Measurements from ENCODE around the gene LIMCH1.

DNA sequence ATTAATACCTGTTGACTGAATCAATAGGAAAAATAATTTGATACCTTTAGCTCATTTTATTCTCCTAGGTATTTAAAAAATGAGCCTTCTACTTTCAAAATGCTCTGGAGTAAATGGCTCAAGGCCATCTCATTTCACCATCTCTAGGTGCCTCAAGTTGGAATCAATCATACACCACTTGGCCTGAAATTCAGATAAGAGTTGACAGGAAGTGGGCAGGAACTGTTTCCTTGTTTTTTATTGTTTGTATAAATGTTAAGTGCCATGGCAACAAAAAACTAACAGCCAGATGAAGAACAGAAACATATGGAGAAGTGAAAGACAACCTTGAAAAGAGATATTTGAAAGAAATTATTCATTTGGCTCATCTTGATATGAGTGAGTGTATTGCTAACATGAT lies 12.4 kb downstream of the LIMCH1 start:
- TF ChIP-seq, protein P1, sequence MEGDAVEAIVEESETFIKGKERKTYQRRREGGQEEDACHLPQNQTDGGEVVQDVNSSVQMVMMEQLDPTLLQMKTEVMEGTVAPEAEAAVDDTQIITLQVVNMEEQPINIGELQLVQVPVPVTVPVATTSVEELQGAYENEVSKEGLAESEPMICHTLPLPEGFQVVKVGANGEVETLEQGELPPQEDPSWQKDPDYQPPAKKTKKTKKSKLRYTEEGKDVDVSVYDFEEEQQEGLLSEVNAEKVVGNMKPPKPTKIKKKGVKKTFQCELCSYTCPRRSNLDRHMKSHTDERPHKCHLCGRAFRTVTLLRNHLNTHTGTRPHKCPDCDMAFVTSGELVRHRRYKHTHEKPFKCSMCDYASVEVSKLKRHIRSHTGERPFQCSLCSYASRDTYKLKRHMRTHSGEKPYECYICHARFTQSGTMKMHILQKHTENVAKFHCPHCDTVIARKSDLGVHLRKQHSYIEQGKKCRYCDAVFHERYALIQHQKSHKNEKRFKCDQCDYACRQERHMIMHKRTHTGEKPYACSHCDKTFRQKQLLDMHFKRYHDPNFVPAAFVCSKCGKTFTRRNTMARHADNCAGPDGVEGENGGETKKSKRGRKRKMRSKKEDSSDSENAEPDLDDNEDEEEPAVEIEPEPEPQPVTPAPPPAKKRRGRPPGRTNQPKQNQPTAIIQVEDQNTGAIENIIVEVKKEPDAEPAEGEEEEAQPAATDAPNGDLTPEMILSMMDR (IDR thresholded peaks at IDR 0.05; ENCODE audit: insufficient read depth, low read depth, low read length): no peak
- TF ChIP-seq EZH2 (IDR thresholded peaks at IDR 0.05; ENCODE audit: insufficient read depth, low read length): no peak
